Liver (tissue), 3 donors: ENCODE measurements around the gene SYTL3.

Experiments
- CTCF ChIP-seq: fragments of 150-350 bp; IDR thresholded peaks from 2 replicates; pipeline ENCODE4 v1.5.1; 2017; ENCODE audit warnings: improper control_type of control experiment, low read depth, low read length; ENCODE audit not compliant: missing input control
- EGR1 ChIP-seq, 2 donors: IDR thresholded peaks; 2 replicates each; pipeline ENCODE4 v1.6.1; 2016 to 2018; ENCODE audit warnings: antibody characterized with exemption in 2 of 2, low read depth in 2 of 2
- donor health status: healthy.
- donor health status: healthy.

GRCh38 chr6:158780246-158780884 is 130.5 kb downstream of the SYTL3 start:
- TF ChIP-seq CTCF (no peak), EGR1 (IDR thresholded peaks at IDR 0.05; ENCODE audit: low read depth in 2 of 2) (no peak)
